Neural cell (in vitro differentiated cells): ENCODE measurements around the gene CATSPERE. TPM values are rescaled to one million over a fixed set of nuclear protein-coding genes. Genes with fewer than 3 reads are reported as not detected.

Source experiments
- H2AFZ ChIP-seq: fragments of 200-600, 300-800 bp; sonication (generic), shearing (Covaris generic); 2 replicates; pipeline ENCODE4 v1.6.0; 2014; ENCODE audit warnings: low read depth, mild to moderate bottlenecking, antibody characterized with exemption, low read length, moderate library complexity
- H3F3A ChIP-seq: fragments of 200-600 bp; shearing (Covaris generic); 2 replicates; pipeline ENCODE4 v1.6.1; 2016; ENCODE audit warnings: mild to moderate bottlenecking, moderate library complexity, mixed read lengths, antibody characterized with exemption, low read length; ENCODE audit not compliant: insufficient read depth, poor library complexity, severe bottlenecking
- H3K27ac ChIP-seq: fragments of 200-600, 300-800 bp; sonication (generic), shearing (Covaris generic); 2 replicates; pipeline ENCODE4 v1.5.1; 2014; ENCODE audit warnings: mild to moderate bottlenecking, low read length, moderate library complexity
- H3K27me3 ChIP-seq: fragments of 300-800, 200-600 bp; sonication (generic), shearing (Covaris generic); 2 replicates; pipeline ENCODE4 v1.6.0; 2014; ENCODE audit warnings: mild to moderate bottlenecking, low read depth, low read length, moderate library complexity; ENCODE audit not compliant: insufficient read depth
- H3K36me3 ChIP-seq: fragments of 300-800, 200-600 bp; sonication (generic), shearing (Covaris generic); 2 replicates; pipeline ENCODE4 v1.5.1; 2014; ENCODE audit warnings: mild to moderate bottlenecking, antibody characterized with exemption, low read length, moderate library complexity; ENCODE audit not compliant: insufficient read depth
- H3K4me2 ChIP-seq: fragments of 300-800, 200-600 bp; sonication (generic), shearing (Covaris generic); 2 replicates; pipeline ENCODE4 v1.6.0; 2014; ENCODE audit warnings: mild to moderate bottlenecking, low read length
- H3K4me3 ChIP-seq: fragments of 300-800, 200-600 bp; sonication (generic), shearing (Covaris generic); 2 replicates; pipeline ENCODE4 v1.5.1; 2014; ENCODE audit warnings: mild to moderate bottlenecking, low read length, moderate library complexity
- H3K79me2 ChIP-seq: fragments of 200-600 bp; shearing (Covaris generic); replicated peaks from 2 replicates; pipeline ENCODE4 v1.6.0; 2014; ENCODE audit warnings: mild to moderate bottlenecking, low read length, moderate library complexity; ENCODE audit not compliant: insufficient read depth
- H3K9ac ChIP-seq: fragments of 300-800, 200-600 bp; sonication (generic), shearing (Covaris generic); 2 replicates; pipeline ENCODE4 v1.6.1; 2016; ENCODE audit warnings: mild to moderate bottlenecking, low read length, mixed read lengths
- H3K9me2 ChIP-seq: fragments of 200-600 bp; shearing (Covaris generic); 2 replicates; pipeline ENCODE4 v1.6.1; 2016; ENCODE audit warnings: mild to moderate bottlenecking, low read length, mixed read lengths; ENCODE audit not compliant: insufficient read depth
- H3K9me3 ChIP-seq: fragments of 200-600, 300-800 bp; sonication (generic), shearing (Covaris generic); 2 replicates; pipeline ENCODE4 v1.6.1; 2016; ENCODE audit warnings: mild to moderate bottlenecking, mixed run types, low read length, moderate library complexity, mixed read lengths
- H4K20me1 ChIP-seq: fragments of 200-600 bp; shearing (Covaris generic); 2 replicates; pipeline ENCODE4 v1.6.1; 2016; ENCODE audit warnings: mild to moderate bottlenecking, mixed run types; ENCODE audit not compliant: insufficient read depth
- CTCF ChIP-seq: fragments of 450-650 bp; IDR thresholded peaks from 2 replicates; pipeline ENCODE4 v1.5.1; 2014; ENCODE audit warnings: antibody characterized with exemption, mild to moderate bottlenecking, moderate library complexity; ENCODE audit not compliant: poor library complexity, severe bottlenecking
- EP300 ChIP-seq: fragments of 450-650 bp; conservative IDR thresholded peaks from 2 replicates; pipeline ENCODE4 v1.6.1; 2014; ENCODE audit warnings: antibody characterized with exemption, mild to moderate bottlenecking, moderate library complexity; ENCODE audit not compliant: poor library complexity, severe bottlenecking
- EZH2 ChIP-seq: fragments of 200-600, 300-800 bp; shearing (Covaris generic), sonication (generic); IDR thresholded peaks from 2 replicates; pipeline ENCODE4 v1.6.1; 2014; ENCODE audit warnings: antibody characterized with exemption, low read length, borderline replicate concordance, mild to moderate bottlenecking; ENCODE audit not compliant: insufficient read depth, poor library complexity, severe bottlenecking
- MXI1 ChIP-seq: fragments of 450-650 bp; conservative IDR thresholded peaks from 2 replicates; pipeline ENCODE4 v1.6.1; 2014; ENCODE audit warnings: antibody characterized with exemption, mild to moderate bottlenecking; ENCODE audit not compliant: poor library complexity, severe bottlenecking
- POLR2AphosphoS5 ChIP-seq: IDR thresholded peaks from 2 replicates; pipeline ENCODE4 v1.6.1; 2012
- RAD21 ChIP-seq: fragments of 450-650 bp; conservative IDR thresholded peaks from 2 replicates; pipeline ENCODE4 v1.6.1; 2014; ENCODE audit warnings: antibody characterized with exemption, mild to moderate bottlenecking, moderate library complexity
- REST ChIP-seq: IDR thresholded peaks from 2 replicates; pipeline ENCODE4 v1.6.1; 2012; ENCODE audit warnings: borderline replicate concordance
- SMC3 ChIP-seq: fragments of 450-650 bp; conservative IDR thresholded peaks from 2 replicates; pipeline ENCODE4 v1.6.1; 2014; ENCODE audit warnings: antibody characterized with exemption, mild to moderate bottlenecking, moderate library complexity; ENCODE audit not compliant: poor library complexity
- TAF1 ChIP-seq: IDR thresholded peaks from 2 replicates; pipeline ENCODE4 v1.6.1; 2012; ENCODE audit warnings: low read depth
- polyA plus RNA-seq: library from polyadenylated mRNA; depleted of rRNA; stranded (reverse); fragments of >200 nt; gene quantifications from 2 replicates; pipeline ENCODE4 v1.2.3, GENCODE V29; 2014

CATSPERE gene
- polyA plus RNA-seq, 1 donor from 2014 or later = 5.6 TPM

GRCh38 chr1:244655186-244655585 lies 194.1 kb downstream of the CATSPERE start:
- Histone ChIP-seq H3K9me3 (no peaks in the 10 kb centered on the region), H3F3A (no peaks in the 10 kb centered on the region), H3K9ac (no peak overlapping the region), H3K9me2 (no peaks in the 10 kb centered on the region), H4K20me1 (no peaks in the 10 kb centered on the region), H3K27me3 (no peaks in the 10 kb centered on the region), H3K4me2 (peak overlapping the region; percentile 68), H3K79me2 (peaks cover 45% of the 10 kb centered on the region), H2AFZ (no peak overlapping the region), H3K27ac (no peak overlapping the region), H3K36me3 (no peaks in the 10 kb centered on the region), H3K4me3 (peak overlapping the region; percentile 93)
- TF ChIP-seq MXI1 (no peak), CTCF (no peak), RAD21 (no peak), EZH2 (no peak), POLR2AphosphoS5 (no peak), REST (no peak), EP300 (no peak), TAF1 (no peak), SMC3 (no peak)

GRCh38 chr1:244657421-244657820 lies 196.3 kb downstream of the CATSPERE start:
- Histone ChIP-seq H3K27me3 (no peaks in the 10 kb centered on the region), H3K36me3 (peaks cover 6% of the 10 kb centered on the region), H3F3A (no peaks in the 10 kb centered on the region), H3K4me3 (no peak overlapping the region), H2AFZ (no peak overlapping the region), H3K27ac (no peak overlapping the region), H4K20me1 (no peaks in the 10 kb centered on the region), H3K4me2 (no peak overlapping the region), H3K79me2 (peaks cover 51% of the 10 kb centered on the region), H3K9me2 (no peaks in the 10 kb centered on the region), H3K9me3 (no peaks in the 10 kb centered on the region), H3K9ac (no peak overlapping the region)
- TF ChIP-seq CTCF = no peak
- no peak for TF ChIP-seq MXI1
- TF ChIP-seq EZH2 = no peak
- TF ChIP-seq POLR2AphosphoS5 = no peak
- no peak for TF ChIP-seq TAF1
- TF ChIP-seq REST = no peak
- no peak for TF ChIP-seq EP300
- TF ChIP-seq RAD21 = no peak
- TF ChIP-seq SMC3 = no peak
